ENCODE data around the gene SMAP1.

Gene SMAP1

GRCh38 chr6:70903665-70904452 lies 236.2 kb downstream of the SMAP1 start:
- DNase-seq = no peak

- no peak for DNase-seq
These were observed 238.1 kb downstream of the SMAP1 start for GRCh38 chr6:70905742-70906141.

Data from retina (tissue), 1 donor.